Activated T-cell treated with anti-CD3 and anti-CD28 coated beads, Interleukin-2, amount 50 U/mL, for 1 hour (primary cell): ENCODE results near the gene CSRNP3.

Experiments
- DNase-seq: peaks from one replicate; pipeline ENCODE4 v3.0.0-alpha.2; 2020

CSRNP3 gene

GRCh38 chr2:165469417-165469816 is at the start of gene CSRNP3:
TSS of gene CSRNP3 (plus strand) at chr2:165469698. CDS start at chr2:165595066, 125,368 bp downstream.
- no peak for DNase-seq

- no peak for DNase-seq
Observed at GRCh38 chr2:165420231-165420630, 49.3 kb upstream of the CSRNP3 start.

- DNase-seq, result no peak
Observed at GRCh38 chr2:165423081-165423480, 46.4 kb upstream of the CSRNP3 start.

GRCh38 chr2:165425556-165425955 is 43.9 kb upstream of the CSRNP3 start:
- no peak for DNase-seq

GRCh38 chr2:165427686-165428085 is 41.8 kb upstream of the CSRNP3 start:
- no peak for DNase-seq

GRCh38 chr2:165428926-165429325 is 40.6 kb upstream of the CSRNP3 start:
- no peak for DNase-seq

- no peak for DNase-seq
Observed at GRCh38 chr2:165431014-165431413, 38.5 kb upstream of the CSRNP3 start.

GRCh38 chr2:165432234-165432966 is 37.1 kb upstream of the CSRNP3 start:
- no peak for DNase-seq

- DNase-seq, result no peak
Observed at GRCh38 chr2:165434865-165435496, 34.5 kb upstream of the CSRNP3 start.

- no peak for DNase-seq
Observed at GRCh38 chr2:165435611-165436010, 33.9 kb upstream of the CSRNP3 start.

- DNase-seq, result no peak
Observed at GRCh38 chr2:165436559-165436958, 32.9 kb upstream of the CSRNP3 start.

GRCh38 chr2:165440367-165440766 is 29.1 kb upstream of the CSRNP3 start:
- no peak for DNase-seq

- DNase-seq, result no peak
Observed at GRCh38 chr2:165443511-165443910, 26.0 kb upstream of the CSRNP3 start.

GRCh38 chr2:165448406-165448805 is 21.1 kb upstream of the CSRNP3 start:
- DNase-seq, result no peak

GRCh38 chr2:165450156-165450555 is 19.3 kb upstream of the CSRNP3 start:
- no peak for DNase-seq

GRCh38 chr2:165452327-165452726 is 17.2 kb upstream of the CSRNP3 start:
- no peak for DNase-seq

GRCh38 chr2:165453561-165454094 is 15.9 kb upstream of the CSRNP3 start:
- DNase-seq, result no peak

GRCh38 chr2:165454905-165455304 is 14.6 kb upstream of the CSRNP3 start:
- no peak for DNase-seq

- DNase-seq, result no peak
Observed at GRCh38 chr2:165456027-165456426, 13.5 kb upstream of the CSRNP3 start.

GRCh38 chr2:165462443-165462842 is 7.1 kb upstream of the CSRNP3 start:
- no peak for DNase-seq

GRCh38 chr2:165466386-165466785 is 3.1 kb upstream of the CSRNP3 start:
- no peak for DNase-seq

GRCh38 chr2:165467921-165468320 is 1.6 kb upstream of the CSRNP3 start:
- no peak for DNase-seq

GRCh38 chr2:165470361-165470760 is 863 bp downstream of the CSRNP3 start:
- no peak for DNase-seq

GRCh38 chr2:165471349-165471950 is 2.0 kb downstream of the CSRNP3 start:
- DNase-seq, result no peak
